Left lobe of liver (tissue), 2 donors: ENCODE results near the gene C2CD3. TPM values are rescaled to one million over a fixed set of nuclear protein-coding genes. Genes with fewer than 3 reads are reported as not detected.
"Not testable (repeated sequence)": the region's sequence is repeated elsewhere in the genome, so short reads cannot be mapped to it uniquely, and the experiment has no call there.

Source experiments
- ATAC-seq: fragments of 200-7000 bp; cut with Tn5 transposase; one replicate; pipeline ENCODE4 v1.9.1; 2020; ENCODE audit warnings: mild to moderate bottlenecking, moderate library complexity
- DNase-seq: peaks from one replicate; pipeline ENCODE4 v3.0.0-alpha.2; 2020; ENCODE audit warnings: low spot score
- total RNA-seq: library from RNA; stranded (reverse); gene quantifications from one replicate; pipeline ENCODE4 v1.2.1, GENCODE V29; 2021
- donor health status: DM: no; HTN: no; CAD: no; lungs with moderate emphysema.
- donor health status: DM: no; HTN: yes; CAD: no.

C2CD3 gene
- total RNA-seq, 1 donor from 2014 or later, result 7.0 TPM

DNA sequence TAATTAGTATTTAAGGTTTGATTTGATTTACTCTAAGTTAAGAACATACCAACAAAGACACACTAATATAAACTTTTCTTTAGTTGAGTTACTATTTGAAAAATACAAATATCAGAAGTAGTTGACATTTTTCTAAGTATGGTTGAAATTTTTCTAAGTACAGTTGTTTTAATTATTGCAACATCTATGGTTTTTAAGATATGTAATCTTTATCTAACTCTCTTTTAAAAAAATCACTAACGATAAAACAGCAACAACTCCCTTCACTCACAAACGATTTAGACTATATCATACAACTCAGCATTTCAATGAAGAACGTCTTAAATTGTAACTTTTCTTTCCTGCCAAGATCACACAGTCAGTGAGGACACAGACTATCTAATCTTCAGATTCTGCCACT, 2.0 kb downstream of the C2CD3 start:
- DNase-seq (no peak), ATAC-seq (no peak)

DNA sequence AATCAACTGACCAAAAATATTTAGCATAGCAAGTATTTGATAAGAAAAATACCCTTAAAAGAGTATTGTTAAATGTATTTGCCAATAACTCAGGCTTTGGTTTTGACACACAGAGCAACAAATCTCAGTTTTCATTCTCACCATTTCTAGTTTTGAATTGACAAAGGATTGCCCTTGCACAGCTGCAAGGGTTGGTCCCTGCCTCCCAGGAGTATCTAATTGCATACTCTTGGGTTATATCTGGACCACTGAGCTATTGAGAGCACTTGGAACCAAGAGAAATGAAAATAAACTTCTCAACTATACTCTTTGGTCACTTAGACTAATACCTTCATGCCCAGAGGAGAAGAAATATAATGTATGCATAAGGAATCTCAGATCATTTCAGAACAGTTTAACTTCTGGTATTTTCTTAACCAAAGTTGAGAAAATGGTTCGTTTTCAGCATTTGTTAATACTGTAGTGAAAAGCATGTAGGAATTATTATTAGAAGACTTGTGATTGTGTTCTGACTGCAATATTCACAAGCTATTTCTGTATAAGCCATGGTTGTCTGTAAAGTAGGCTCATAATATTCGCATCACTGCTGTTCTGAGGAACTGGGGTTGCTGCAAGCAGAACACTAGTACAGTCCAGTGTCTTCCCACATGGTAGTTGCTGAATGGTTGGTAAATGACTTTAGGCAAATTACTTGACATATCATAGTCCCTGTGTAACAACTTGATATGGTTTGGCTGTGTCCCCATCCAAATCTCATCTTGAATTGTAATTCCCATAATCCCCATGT, 7.9 kb downstream of the C2CD3 start:
- DNase-seq (no peak), ATAC-seq (no peak)

DNA sequence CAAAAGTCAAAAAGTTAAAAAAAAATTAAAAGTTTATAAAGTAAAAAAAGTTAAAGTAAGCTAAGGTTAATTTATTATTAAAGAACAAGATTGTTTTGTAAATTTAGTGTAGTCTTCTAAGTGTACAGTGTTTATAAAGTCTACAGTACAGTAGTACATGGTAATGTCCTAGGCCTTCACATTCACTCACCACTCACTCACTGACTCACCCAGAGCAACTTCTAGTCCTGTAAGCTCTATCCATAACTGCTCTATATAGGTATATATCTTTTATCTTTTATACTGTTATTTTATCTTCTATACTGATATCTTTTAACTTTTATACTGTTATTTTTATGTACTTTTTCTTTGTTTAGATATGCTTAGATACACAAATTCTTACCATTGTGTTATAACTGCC, 11.2 kb downstream of the C2CD3 start:
- ATAC-seq (no peak), DNase-seq (no peak)

DNA sequence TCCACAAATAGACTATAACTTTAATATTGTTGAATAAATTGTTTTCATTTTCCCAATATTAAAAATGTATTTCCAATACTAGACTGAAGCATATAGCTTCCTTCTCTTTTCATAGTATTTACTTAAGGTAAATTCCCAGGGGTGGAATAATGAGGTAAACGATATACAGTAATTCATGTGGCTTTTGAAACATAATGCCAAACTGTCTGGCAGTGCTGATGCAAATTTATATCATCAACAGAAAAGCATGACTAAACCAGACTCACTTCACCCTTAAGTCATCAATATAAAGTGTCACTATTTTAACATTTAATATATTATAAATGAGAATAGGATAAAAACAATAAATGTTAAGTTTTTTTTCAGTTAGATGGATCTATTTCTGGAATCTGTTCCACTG, 13.6 kb downstream of the C2CD3 start:
- ATAC-seq (no peak), DNase-seq (no peak)

DNA sequence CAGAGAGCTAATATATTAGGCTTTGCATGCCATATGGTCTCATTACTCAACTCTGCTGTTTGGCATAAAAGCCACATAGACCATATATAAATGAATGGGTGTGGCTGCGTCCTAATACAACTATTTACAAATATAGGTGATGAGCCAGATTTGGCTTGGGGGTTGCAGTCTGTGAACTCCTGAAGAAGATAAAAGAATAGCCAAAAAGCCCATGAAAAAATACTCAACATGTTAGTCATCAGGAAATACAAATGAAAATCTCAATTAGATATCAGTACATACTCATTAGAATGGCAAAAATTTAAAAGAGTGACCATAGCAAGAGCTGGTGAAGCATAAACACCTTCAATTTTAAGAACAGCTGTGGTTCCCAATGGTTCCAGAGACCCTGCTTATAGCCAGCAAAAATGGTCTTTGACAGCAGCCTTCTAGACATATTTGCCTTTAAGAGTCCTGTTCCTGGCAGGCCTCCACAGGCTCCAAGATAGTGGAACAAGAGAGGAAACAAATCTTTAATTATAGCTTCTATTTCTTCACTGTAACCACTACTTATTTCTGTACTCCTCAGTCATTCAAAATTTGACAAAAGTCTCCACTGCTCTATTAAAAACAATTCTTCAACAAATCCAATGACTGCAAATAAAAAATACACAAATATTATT, 16.1 kb downstream of the C2CD3 start:
- ATAC-seq (no peak), DNase-seq (no peak)

DNA sequence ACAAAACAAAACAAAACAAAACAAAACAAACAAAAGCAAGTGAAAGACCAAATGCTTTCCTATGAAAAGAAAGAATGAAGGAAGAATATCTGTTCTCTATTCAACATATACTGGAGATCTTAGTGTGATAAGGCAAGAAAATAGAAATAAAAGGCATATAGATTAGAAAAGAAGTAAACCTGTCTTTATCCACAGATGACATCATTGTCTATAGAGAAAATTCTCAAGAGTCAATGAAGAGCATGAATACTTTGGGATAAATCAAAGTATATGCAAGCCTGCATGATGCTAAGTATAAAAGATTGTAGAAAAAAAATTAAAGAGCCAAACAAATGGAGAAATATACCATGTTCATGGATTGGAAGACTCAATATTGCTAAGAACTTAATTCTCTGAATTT, 17.6 kb downstream of the C2CD3 start:
- DNase-seq (no peak), ATAC-seq (no peak)

DNA sequence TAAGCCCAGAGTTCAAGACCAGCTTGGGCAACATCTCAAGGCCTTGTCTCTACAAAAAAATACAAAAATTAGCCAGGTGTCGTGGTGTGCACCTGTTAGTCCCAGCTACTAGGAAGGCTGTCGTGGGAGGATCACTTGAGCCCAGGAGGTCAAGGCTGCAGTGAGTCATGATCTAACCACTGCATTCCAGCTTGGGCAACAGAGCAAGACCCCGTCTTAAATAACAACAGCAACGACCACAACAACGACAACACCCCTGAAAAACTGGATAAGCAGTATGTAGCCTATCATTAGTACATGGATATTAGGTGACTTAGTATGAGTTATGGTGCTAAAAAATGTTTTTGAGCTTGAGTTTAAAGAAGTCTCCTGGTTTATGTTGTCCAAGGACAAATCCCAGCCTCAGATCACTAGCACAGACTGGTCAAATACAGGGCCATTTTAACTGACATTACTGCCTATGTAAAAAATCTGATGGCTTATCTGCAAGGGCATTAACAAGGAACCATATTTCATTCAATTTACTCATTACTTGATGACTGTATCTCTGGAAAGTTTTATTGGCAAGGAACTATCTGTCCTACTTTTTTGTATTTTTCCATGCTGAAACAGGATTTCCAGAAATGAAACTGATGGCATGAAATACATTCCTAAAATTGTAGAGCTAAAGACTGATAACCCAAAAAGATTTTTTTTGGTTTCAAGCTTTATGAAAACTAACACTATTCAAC, 23.4 kb downstream of the C2CD3 start:
- ATAC-seq (no peak), DNase-seq (no peak)

DNA sequence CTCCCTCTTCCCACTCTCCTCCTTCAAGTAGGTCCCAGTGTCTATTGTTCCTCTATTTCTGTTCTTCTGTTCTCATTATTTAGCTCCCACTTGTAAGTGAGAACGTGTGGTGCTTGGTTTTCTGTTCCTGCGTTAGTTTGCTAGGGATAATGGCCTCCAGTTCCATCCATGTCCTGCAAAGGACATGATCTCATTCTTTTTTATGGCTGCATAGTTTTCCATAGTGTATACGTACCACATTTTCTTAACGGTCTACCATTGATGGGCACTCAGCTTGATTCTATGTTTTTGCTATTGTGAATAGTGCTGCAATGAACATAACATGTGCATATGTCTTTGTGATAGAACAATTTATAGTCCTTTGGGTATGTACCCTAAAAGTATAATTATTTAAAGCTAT, 26.2 kb downstream of the C2CD3 start:
- ATAC-seq (no peak), DNase-seq (no peak)

DNA sequence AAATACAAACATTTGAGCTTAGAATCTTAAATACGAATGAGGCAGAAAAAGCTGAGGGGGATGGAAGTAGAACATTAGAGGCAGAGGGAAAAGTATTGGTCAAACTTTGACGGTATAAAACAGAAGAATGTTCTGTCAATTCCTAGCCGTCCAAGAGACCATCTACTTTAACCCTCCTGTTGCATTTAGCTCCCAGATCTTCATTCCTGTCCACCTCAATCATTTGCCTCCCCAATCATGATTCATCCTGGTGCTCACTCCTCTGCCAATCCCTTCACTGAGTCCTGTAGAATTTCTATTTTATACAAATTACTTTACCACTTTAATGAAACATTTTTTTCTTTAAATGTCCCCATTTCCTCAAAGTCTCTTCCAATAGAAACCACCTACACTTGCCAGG, 28.2 kb downstream of the C2CD3 start:
- DNase-seq (no peak), ATAC-seq (no peak)

DNA sequence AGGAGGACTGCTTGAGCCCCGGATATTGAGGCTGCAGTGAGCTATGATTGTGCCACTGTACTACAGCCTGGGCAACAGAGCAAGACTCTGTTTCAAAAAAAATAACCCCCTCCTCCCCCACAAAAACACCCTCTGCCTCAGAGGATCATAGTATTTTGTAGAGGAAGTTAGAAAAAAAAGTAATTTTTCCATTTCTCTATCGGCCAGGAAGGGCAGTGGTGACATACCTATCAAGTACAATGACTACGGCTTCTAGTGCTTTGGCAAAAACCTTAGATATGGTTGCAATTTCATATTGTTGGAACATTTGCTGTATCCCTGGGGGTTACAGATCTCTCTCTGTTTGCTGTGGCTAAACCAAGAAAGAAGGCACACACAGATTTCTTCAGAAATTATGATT, 28.9 kb downstream of the C2CD3 start:
- ATAC-seq (no peak), DNase-seq (no peak)

DNA sequence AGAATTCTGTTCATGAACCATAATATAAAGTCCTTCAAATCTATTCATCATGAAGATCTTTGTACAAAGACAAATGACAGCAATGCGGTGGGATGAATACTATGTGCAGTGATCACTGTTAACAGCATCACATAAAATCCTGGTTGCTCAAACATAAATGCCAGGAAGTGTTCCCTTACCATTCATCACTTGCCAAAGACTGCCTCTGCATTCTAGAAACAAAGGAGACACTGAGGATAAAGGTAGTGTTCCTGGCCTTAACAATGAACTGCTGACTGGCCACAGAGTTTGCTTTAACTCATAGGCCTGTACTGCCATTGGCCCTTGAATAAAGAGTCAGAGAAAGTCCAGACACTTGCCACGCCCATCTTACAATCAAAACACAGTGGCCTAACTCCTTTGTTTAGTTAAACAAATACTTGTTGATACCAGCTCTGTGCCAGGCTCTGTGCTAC, 29.5 kb downstream of the C2CD3 start:
- no peak for DNase-seq
- ATAC-seq, result no peak

DNA sequence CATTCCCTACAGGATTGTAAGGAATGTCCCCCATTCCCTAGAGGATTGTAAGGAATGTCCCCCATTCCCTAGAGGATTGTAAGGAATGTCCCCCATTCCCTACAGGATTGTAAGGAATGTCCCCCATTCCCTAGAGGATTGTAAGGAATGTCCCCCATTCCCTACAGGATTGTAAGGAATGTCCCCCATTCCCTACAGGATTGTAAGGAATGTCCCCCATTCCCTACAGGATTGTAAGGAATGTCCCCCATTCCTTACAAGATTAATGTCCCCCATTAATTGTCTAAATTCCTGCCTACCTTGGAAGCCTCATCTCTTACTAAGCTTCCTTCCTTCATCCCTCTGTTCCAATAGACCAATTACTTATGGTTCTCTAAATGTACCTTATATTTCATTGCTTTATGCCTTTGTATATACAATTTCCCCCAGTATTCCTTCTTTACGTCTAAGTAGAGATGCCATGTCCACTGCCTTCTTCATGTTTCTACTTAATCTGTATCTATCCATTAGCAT, 30.8 kb downstream of the C2CD3 start:
- ATAC-seq, DNase-seq: not testable (repeated sequence)

DNA sequence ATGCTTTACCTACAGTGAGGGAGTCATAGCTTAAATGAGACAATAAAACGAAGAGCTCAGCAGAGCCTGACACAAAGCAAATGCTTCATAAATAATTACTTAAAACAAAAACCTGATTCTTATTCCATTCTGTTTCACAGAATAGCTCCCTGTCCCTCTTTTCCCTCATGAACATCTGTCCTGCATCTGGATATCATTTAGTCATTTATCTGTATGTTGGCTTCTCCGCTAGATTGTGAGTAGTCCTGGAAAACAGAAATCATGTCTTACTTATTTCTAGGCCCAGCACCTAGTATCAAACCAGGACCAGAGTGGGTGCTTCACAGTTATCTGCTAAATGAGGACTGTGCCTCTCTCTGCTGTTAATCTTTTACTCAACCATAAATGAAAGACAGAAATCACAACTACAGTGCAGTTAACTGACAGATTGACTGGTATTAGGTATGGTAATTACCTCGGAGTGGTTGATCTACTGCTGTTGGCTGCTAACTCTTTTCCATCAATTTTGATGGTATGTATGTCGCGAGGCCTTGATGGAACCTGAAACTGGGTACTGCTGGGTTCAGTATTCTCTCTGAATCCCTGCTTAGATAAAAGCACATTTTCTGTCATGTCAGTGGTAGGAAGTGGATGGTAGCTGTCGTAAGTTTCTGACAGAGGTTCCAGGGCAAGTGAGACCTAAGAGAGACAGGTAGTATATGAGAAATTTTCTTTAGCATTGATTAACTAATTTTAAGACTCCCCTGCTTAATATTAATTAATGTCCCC, 31.5 kb downstream of the C2CD3 start:
- ATAC-seq (no peak), DNase-seq (no peak)

DNA sequence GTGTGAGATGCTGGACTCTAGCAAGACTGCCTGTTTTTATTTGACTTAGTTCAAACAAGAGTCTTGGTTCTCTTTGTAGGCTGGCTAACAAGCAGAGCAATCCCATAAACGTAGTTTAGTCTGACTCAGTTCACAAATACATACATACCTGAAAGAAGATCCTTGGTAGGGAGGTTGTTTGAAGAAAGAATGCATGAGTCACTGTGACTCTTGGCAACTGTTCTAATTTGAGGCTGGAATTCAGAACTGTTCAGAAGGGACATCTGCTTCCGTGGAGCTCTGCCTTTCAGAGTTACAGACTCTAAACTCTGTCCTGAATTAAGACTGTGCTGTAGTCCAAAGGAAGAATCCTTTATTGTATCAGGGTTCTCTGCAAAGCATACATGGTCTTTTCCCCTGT, 32.2 kb downstream of the C2CD3 start:
- no peak for DNase-seq
- ATAC-seq, result peak; percentile 33

DNA sequence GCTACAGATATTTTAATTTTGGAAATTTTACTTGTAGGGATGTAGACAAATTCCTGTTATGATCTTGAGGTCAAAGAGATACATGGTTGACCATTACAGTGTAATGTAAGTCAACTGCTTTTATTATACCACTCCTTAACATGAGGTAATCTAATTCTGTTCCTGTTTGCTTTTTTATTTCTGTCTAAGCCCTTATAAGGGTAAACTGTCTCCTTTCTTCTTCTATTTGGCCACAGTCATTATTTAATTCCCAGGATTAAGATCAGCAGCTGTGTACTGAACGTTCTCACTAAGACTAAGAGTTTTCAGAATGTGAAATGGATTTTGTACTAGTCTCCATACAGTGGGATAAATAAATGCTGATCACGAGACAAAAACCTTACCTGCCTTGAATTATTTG, 32.8 kb downstream of the C2CD3 start:
- ATAC-seq (no peak), DNase-seq (no peak)

DNA sequence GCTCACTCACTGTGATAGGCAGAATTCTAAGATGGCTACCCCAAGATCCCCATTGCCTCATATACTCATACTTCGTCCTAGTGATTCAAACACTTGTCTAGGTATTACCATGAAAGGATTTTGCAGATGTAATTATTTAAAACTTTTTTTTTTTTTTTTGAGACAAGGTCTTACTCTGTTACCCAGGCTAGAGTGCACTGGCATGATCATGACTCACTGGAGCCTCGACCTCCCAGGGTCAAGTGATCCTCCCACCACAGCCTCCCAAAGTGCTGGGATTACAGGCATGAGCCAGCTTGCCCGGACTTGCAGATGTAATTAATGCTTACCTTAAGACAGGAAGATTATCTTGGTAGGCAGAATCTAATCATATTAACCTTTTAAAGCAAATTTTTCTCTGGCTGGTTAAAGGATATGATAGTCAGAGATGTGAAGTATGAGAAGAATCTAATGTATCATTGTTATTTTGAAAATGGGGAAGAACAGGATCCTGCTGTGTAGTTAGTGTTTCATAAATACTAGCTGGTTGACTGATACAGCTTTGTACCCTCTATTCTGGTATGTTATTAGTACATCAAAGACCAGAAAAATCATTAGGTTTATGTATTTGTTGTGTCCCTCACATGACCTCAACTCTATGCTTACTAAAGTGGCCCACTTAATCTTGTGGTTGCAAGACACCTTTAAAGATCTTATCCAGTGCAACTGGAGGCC, 35.5 kb downstream of the C2CD3 start:
- DNase-seq (no peak), ATAC-seq (no peak)

DNA sequence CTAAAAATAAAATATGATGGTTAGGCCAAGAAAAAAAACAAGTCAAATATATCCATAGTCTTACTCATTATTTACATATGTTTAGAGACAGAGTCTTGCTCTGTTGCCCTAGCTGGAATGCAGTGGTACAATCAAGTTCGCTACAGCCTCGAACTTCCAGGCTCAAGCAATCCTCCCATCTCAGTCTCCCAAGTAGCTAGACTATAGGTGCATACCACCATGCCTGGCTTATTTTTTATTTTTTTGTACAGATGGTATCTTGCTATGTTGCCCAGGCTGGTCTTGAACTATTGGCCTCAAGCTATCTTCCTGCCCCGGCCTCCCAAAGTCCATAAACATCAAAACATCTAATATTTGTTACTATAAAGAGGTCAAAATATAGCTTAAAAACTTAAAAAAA, 36.1 kb downstream of the C2CD3 start:
- no peak for ATAC-seq
- no peak for DNase-seq

DNA sequence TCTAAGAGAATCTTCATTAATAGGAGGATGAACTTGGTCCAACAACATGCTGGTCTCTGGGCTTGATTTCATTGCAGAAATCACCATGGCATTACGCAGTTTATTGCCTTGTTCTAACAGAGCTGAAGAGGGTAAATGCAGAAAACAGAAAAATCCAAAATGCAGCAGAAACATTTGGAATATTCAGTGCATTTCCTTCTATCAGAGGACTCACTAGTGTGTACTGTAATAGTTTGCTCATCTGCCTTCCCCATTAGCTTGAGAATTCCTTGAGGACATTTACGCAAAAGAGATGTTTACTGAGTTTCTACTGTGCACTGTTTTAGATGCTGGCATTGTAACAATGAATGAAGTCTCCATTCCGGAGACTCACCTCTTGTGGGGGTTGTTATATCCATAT, 37.4 kb downstream of the C2CD3 start:
- ATAC-seq, result no peak
- DNase-seq, result no peak

DNA sequence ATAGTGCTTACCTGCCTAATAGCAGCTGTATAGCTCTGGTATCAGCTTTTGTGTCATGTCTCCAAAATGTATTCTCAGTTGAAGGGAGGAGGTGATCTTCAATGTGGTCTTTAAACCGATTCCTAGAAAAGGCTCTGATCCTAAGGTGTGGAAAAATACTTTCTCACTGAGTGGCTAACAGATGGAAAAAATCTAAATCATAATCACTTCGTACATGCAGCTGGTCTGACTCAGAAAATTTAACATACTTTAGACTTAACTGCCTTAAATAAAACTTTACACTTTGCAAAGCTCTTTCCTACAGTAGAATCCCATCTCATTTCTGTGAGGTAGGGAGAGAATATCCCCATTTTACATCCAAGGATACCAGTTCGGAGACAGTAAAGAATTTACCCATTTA, 38.0 kb downstream of the C2CD3 start:
- DNase-seq (no peak), ATAC-seq (no peak)

DNA sequence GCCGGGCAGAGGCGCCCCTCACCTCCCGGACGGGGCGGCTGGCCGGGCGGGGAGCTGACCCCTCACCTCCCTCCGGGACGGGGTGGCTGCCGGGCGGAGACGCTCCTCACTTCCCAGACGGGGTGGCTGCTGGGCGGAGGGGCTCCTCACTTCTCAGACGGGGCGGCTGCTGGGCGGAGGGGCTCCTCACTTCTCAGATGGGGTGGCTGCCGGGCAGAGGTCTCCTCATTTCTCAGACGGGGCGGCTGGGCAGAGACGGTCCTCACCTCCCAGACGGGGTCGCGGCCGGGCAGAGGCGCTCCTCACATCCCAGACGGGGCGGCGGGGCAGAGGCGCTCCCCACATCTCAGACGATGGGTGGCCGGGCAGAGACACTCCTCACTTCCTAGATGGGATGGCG, 41.7 kb downstream of the C2CD3 start:
- DNase-seq, ATAC-seq: not testable (repeated sequence)
